Measurements from ENCODE around the gene ATP9B. TPM values are rescaled to one million over a fixed set of nuclear protein-coding genes. Genes with fewer than 3 reads are reported as not detected.

The ATP9B gene
- 10 to 100 TPM; 29.2 to 37.8 TPM for total RNA-seq
- polyA plus RNA-seq (ENCODE audit: insufficient read length in 6 of 6): 10 to 100 TPM; 34.2 to 41.5 (median 40.0) TPM
- long read RNA-seq, donor 1, partial matches to known transcripts: 0 of 1 reads
- long read RNA-seq, donor 1, other reads (novel, unspliced or antisense): 0 of 1 reads
- long read RNA-seq, donor 2, partial matches to known transcripts: 0 of 1 reads
- long read RNA-seq, donor 2, other reads (novel, unspliced or antisense): 0 of 1 reads
- long read RNA-seq, donor 3, full-length matches to known transcripts: 2 of 2 reads
- long read RNA-seq, donor 3, partial matches to known transcripts: 0 of 2 reads
- long read RNA-seq, donor 3, other reads (novel, unspliced or antisense): 0 of 2 reads
- long read RNA-seq, donor 4, partial matches to known transcripts: 11 of 11 reads
- long read RNA-seq, donor 4, other reads (novel, unspliced or antisense): 0 of 11 reads
- long read RNA-seq, donor 5, full-length matches to known transcripts: 2 of 2 reads
- long read RNA-seq, donor 5, partial matches to known transcripts: 0 of 2 reads
- long read RNA-seq, donor 5, other reads (novel, unspliced or antisense): 0 of 2 reads
- long read RNA-seq, donor 6: 0 reads
- long read RNA-seq, donor 7, partial matches to known transcripts: 0 of 1 reads
- long read RNA-seq, donor 7, other reads (novel, unspliced or antisense): 0 of 1 reads
- long read RNA-seq, donor 8: 0 reads
- long read RNA-seq, donor 9: 0 reads
- long read RNA-seq, donor 10, partial matches to known transcripts: 4 of 8 reads
- long read RNA-seq, donor 10, other reads (novel, unspliced or antisense): 3 of 8 reads
- long read RNA-seq, donor 11: 0 reads
- long read RNA-seq, donor 12, partial matches to known transcripts: 0 of 1 reads
- long read RNA-seq, donor 12, other reads (novel, unspliced or antisense): 0 of 1 reads

GRCh38 chr18:79068937-79069716 is at the start of gene ATP9B:
Gene ATP9B, plus strand, starts transcription at chr18:79069394. Its CDS starts 17 bp downstream, at chr18:79069411.
- Histone ChIP-seq H3K4me1 (peaks cover 10 to 19% of the 10 kb centered on the region in 2 donors), H3K9me3 (no peaks in the 10 kb centered on the region), H3K27me3 (no peaks in the 10 kb centered on the region), H3K27ac (peak within 1 kb of the TSS; percentile 84 to 94), H3K36me3 (no peaks in the 10 kb centered on the region), H3K4me3 (peak within 1 kb of the TSS; percentile 84 to 96)
- DNase-seq (peak; percentile 98 to 100 (median 98)), ATAC-seq (peak; percentile 96)
- intact Hi-C loops (cut with DNase I): no loop called here
- peak in 1 of 2 donors; percentile 17 for TF ChIP-seq CTCF (IDR thresholded peaks at IDR 0.05)

- intact Hi-C loops (cut with DNase I): no loop called here
- Histone ChIP-seq H3K4me3 (no peak overlapping the region), H3K27me3 (peaks cover 0 to 26% of the 10 kb centered on the region in 2 donors), H3K27ac (no peak overlapping the region), H3K4me1 (no peaks in the 10 kb centered on the region), H3K9me3 (peaks cover 0 to 8% of the 10 kb centered on the region in 2 donors), H3K36me3 (no peaks in the 10 kb centered on the region)
- no peak for TF ChIP-seq CTCF (IDR thresholded peaks at IDR 0.05)
- ATAC-seq: no peak
- DNase-seq: no peak
Observed at GRCh38 chr18:79019881-79020280, 49.3 kb upstream of the ATP9B start.

- peaks cover 0 to 21% of the 10 kb centered on the region in 2 donors for H3K27me3 ChIP-seq
- H3K9me3 ChIP-seq: peaks cover 0 to 13% of the 10 kb centered on the region in 2 donors
- no peak overlapping the region for H3K4me3 ChIP-seq
- no peaks in the 10 kb centered on the region for H3K4me1 ChIP-seq
- DNase-seq: peak in 1 of 4 donors; percentile 64
- no peaks in the 10 kb centered on the region for H3K36me3 ChIP-seq
- no peak for ATAC-seq
- TF ChIP-seq CTCF (IDR thresholded peaks at IDR 0.05): no peak
- H3K27ac ChIP-seq: no peak overlapping the region
- intact Hi-C loops (cut with DNase I): no loop called here
Observed at GRCh38 chr18:79022603-79023002, 46.6 kb upstream of the ATP9B start.

GRCh38 chr18:79026491-79026890 is 42.7 kb upstream of the ATP9B start:
- Histone ChIP-seq H3K36me3 (no peaks in the 10 kb centered on the region), H3K27me3 (no peaks in the 10 kb centered on the region), H3K27ac (no peak overlapping the region), H3K9me3 (peaks cover 0 to 18% of the 10 kb centered on the region in 2 donors), H3K4me1 (no peaks in the 10 kb centered on the region), H3K4me3 (no peak overlapping the region)
- TF ChIP-seq CTCF (IDR thresholded peaks at IDR 0.05): no peak
- intact Hi-C loops (cut with DNase I): no loop called here
- ATAC-seq (no peak), DNase-seq (peak in 1 of 4 donors; percentile 36)
